CD4-positive, alpha-beta T cell treated with Interleukin-21 for 1 hour (primary cell): ENCODE results near the gene IL5.
A peak's percentile ranks its signal among the peaks of the same experiment; 100 is the strongest.
"Not testable (repeated sequence)": the region's sequence is repeated elsewhere in the genome, so short reads cannot be mapped to it uniquely, and the experiment has no call there.

ENCODE experiments used
- DNase-seq: peaks from one replicate; pipeline ENCODE4 v3.0.0-alpha.2; 2020

IL5 gene

GRCh38 chr5:132528866-132529634 lies 14.3 kb downstream of the IL5 start:
- peak; percentile 13 for DNase-seq

DNA sequence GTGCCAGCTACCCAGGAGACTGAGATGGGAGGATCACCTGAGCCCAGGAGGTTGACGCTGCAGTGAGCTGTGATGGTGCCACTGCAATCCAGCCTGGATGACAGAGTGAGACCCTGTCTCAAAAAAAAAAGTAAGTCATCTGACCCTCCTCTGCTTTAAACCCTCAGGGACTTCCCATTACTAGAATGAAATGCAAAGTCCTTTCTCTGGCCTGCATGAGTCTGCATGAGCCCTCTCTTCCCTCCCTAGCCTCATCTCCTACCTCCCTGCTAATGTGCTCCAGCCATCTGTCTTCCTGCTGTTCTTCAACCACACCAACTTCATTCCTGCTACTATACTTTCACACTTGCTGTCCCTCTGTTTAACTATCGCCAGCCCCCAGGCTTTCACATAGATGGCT lies 15.3 kb downstream of the IL5 start:
- DNase-seq, result no peak

- no peak for DNase-seq
Observed at GRCh38 chr5:132526974-132527564, 16.3 kb downstream of the IL5 start.

- peak; percentile 58 for DNase-seq
Observed at GRCh38 chr5:132526290-132526973, 16.9 kb downstream of the IL5 start.

- no peak for DNase-seq
Observed at GRCh38 chr5:132525299-132525724, 18.0 kb downstream of the IL5 start.

DNA sequence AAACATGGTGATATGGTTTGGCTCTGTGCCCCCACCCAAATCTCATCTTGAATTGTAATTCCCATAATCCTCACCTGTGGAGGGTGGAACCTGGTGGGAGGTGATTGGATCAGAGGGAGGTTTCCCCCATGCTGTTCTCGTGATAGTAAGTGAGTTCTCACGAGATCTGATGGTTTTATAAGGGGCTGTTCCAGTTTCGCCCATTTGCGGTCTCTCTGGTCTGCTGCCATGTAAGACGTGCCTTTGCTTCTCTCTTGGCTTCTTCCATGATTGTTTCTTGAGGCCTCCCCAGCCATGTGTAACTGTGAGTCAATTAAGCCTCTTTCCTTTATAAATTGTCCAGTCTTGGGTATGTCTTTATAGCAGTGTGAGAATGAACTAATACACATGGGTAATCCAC lies 18.4 kb downstream of the IL5 start:
- not testable (repeated sequence) for DNase-seq

- not testable (repeated sequence) for DNase-seq
Observed at GRCh38 chr5:132522067-132522466, 21.3 kb downstream of the IL5 start.

DNA sequence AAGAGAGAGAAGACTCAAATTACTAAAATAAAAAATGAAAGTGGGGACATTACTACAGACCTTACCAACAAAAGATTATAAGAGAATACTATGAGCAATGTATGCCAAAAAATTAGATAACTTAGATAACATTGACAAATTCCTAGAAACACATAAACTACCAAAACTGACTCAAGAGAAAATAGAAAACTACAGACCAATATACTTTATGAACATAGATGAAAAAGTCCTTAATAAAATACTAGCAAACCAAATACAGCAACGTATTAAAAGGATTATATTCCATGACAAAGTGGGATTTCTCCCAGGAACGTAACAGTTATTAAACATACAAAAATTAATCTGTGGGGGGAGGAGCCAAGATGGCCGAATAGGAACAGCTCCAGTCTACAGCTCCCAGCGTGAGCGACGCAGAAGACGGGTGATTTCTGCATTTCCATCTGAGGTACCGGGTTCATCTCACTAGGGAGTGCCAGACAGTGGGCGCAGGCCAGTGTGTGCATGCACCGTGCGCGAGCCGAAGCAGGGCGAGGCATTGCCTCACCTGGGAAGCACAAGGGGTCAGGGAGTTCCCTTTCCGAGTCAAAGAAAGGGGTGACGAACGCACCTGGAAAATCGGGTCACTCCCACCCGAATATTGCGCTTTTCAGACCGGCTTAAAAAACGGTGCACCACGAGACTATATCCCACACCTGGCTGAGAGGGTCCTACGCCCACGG lies 29.5 kb downstream of the IL5 start:
- DNase-seq, result not testable (repeated sequence)

DNA sequence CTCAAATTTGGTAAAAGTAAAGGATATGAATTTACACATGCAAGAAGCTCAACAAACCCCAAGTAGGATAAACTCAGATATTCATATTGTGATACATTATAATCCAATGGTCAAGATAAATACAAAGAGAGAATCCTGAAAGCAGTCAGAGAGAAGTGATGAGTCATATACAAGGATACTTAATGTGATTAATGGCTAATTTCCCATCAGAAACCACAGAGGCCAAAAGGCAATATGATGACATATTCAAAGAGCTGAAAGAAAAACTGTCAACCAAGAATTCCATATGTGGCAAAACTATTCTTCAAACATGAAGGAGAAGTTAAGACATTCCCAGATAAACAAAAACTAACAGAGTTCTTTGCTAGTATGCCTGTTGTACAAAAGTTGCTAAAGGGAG lies 33.2 kb downstream of the IL5 start:
- DNase-seq, result no peak

DNA sequence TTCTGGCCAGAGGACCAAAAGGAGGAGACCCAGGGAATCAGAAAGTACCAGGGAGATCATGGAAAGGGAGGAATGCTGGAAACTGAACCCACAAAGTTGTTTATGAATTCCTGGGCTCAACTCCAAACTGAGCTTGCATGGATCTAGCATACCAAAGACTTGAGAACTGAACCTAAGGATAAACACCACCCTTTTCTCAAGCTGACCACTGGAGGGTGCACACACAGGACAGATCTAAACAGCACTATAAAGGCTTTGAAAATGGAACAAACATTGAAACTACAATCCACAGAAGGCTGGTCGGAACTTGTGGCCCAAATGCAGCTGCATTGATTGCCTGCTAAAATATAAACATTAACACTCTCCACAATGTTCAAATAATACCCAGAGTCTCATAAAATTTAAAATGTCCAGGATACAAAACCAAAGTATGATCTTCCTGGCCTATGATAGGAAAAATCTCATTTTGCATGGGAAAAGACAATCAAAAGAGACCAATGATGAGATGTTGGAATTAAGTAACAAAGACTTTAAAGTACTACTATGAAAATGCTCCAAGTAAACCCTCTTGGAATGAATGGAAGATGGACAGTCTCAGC lies 37.1 kb downstream of the IL5 start:
- DNase-seq, result no peak

GRCh38 chr5:132505641-132506040 lies 37.7 kb downstream of the IL5 start:
- no peak for DNase-seq

DNA sequence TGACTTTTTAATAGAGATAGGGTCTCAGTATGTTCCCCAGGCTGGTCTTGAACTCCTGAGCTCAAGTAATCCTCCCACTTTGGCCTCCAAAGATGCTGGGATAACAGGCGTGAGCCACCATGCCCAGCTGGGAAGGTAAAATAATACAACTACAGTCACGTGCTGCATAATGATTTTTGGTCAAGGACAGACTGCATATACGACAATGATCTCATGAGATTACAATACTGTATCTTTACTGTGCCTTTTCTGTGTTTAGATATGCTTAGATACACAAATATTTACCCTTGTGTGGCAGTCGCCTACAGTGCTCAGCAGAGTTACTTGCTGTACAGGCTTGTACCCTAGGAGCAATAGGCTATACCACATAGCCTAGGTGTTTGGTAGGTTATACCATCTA lies 38.6 kb downstream of the IL5 start:
- no peak for DNase-seq

DNA sequence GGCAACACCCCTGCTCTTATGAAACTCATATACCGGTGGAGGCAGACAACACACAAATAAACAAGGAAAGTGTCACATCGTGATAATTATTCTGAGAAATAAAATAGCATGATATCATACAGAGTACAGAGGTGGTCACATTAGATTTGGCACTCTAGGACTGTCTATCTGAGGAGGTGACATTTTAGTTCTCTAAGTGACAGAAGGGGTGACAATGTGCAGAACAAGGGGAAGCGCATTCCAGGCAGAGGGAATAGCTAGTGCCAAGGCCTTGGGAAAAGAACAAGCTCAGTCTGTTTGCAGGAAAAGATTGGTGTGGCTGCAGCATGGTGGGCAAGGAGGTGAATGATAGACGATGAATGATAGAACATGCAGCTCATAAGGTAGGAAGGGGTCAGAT lies 40.1 kb downstream of the IL5 start:
- no peak for DNase-seq

- DNase-seq, result no peak
Observed at GRCh38 chr5:132501961-132502931, 41.1 kb downstream of the IL5 start.

GRCh38 chr5:132501629-132501956 lies 41.7 kb downstream of the IL5 start:
- no peak for DNase-seq

DNA sequence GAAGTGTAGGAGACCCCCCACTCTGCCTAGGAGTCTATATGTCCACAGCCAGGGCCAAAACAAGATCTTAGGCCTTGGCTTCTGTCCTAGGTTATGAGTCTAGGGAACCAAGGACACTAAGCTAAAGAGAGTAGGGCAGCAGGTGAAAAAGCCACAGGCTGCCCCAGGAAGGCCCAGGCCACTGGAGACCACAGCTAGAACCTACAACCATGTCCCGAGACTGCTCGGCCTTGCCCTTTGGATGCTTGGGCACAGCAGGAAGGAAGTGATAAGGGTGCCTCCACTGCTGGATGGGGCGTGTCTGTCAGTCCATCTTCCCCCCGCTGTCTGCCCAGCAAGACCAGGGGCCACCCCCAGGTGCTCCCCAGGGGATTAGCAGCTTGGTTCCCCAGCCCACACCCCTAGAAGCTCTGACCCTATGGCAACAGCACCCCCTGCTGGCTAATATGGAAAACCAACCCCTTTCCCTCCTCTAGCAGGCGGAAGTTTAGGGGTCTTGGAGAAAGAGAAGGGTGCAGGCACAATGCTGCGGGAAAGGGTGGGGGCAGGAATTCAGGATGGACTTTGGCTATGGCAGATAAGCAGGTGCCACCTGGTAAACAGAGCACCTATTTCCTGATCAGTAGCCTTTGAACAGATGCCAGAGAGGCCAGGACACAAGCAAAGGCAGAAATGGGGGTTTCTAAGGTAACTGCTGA lies 42.2 kb downstream of the IL5 start:
- DNase-seq, result peak; percentile 82

GRCh38 chr5:132500244-132500930 lies 42.9 kb downstream of the IL5 start:
- no peak for DNase-seq

DNA sequence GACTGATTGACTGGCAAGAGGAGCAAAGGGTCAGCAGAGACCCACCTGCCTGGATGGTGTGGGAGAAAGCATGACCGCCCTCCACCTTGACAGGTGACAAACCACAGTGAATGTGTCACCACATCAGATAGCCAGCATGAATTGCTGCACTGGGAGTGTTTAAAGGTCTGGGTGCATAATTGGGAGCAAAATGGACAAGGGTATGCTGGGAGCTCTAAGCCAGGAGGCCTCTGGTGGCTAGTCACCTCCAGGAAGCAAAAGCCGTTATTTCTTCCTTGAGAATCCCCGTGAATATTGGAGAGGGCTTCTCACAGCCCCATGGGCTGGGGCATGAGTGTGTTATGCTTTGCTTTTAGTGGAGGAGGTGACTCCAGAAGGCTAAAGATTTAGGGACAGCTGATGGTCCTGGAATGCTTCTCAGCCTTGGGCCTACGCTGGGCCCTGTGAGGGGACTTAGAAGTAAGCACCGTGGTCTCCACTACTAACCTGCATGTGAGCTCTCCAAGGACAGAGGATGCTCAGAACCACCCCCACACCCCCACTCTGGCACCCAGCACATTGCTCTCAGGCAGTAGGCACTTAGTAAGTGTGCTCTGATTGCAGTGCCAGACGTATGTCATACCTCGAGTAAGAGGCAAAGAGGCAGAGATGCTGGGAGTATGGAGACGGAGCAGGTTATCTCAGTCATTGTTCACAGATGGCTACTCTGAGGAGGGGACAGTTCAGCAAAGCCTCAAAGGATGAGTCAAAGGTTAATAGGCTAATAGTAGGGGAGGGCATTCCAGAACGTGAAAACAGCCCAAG lies 43.7 kb downstream of the IL5 start:
- no peak for DNase-seq

- DNase-seq, result no peak
Observed at GRCh38 chr5:132498686-132499271, 44.5 kb downstream of the IL5 start.
